Body of pancreas (tissue), 4 donors: Measurements from ENCODE around the gene GSTO2. TPM values are rescaled to one million over a fixed set of nuclear protein-coding genes. Genes with fewer than 3 reads are reported as not detected.

Experiments
- ATAC-seq: fragments of 150-250 bp; one replicate; pipeline ENCODE4 v1.9.1; 2016
- DNase-seq, 4 donors: peaks; one replicate each; pipeline ENCODE4 v3.0.0-alpha.2; 2019
- H3K27ac ChIP-seq, 4 donors: fragments of 200-600 bp; sonication (generic); 1 replicate in 3 of 4; 2 replicates in 1 of 4; pipeline versions ENCODE4 v1.5.1 to v1.6.1; 2016 to 2019; ENCODE audit warnings: mild to moderate bottlenecking in 1 of 4, mixed read lengths in 1 of 4, moderate library complexity in 1 of 4
- H3K27me3 ChIP-seq, 2 donors: fragments of 200-600 bp; sonication (generic); one replicate each; pipeline ENCODE4 v1.6.0; 2016; ENCODE audit warnings: mild to moderate bottlenecking in 1 of 2
- H3K36me3 ChIP-seq, 2 donors: fragments of 200-600 bp; sonication (generic); replicated peaks in 1 of 2; 2 replicates each; pipeline ENCODE4 v1.5.1; 2016; ENCODE audit warnings: low read depth in 2 of 2; ENCODE audit not compliant: insufficient read depth in 1 of 2
- H3K4me1 ChIP-seq: fragments of 200-600 bp; sonication (generic); one replicate; pipeline ENCODE4 v1.6.0; 2016
- H3K4me3 ChIP-seq, 2 donors: fragments of 200-600 bp; sonication (generic); 1 replicate in 1 of 2; 2 replicates in 1 of 2; pipeline ENCODE4 v1.5.1; 2016 to 2019
- H3K9me3 ChIP-seq, 3 donors: fragments of 200-600 bp; sonication (generic); 1 replicate in 2 of 3; 2 replicates in 1 of 3; pipeline ENCODE4 v1.5.1; 2016
- POLR2A ChIP-seq, 3 donors: fragments of 450-650 bp; IDR thresholded peaks; one replicate each; pipeline ENCODE4 v1.6.1; 2016; ENCODE audit warnings: antibody characterized with exemption in 3 of 3, mild to moderate bottlenecking in 2 of 3
- WGBS, 2 donors: methylation state at CpG; one replicate each; pipeline ENCODE4 v1.1.5; 2017; 5-methylcytosine and 5-hydroxymethylcytosine counted together
- intact Hi-C: fragments of 100-400 bp; cut with DNase I; formaldehyde crosslinking; loops from one replicate; pipeline ENCODE4 v1.15.1; 2023
- total RNA-seq, 2 donors: library from RNA; depleted of rRNA; stranded (reverse); fragments of >200 nt; gene quantifications; one replicate each; pipeline ENCODE4 v1.1.0, GENCODE V29; 2016
- TF ChIP-seq, protein P1 (sequence below), 7 experiments: fragments of 450-650 bp in 4 of 7; fragments of 200-600 bp in 3 of 7; sonication (generic) in 3 of 7; IDR thresholded peaks; one replicate each; pipeline ENCODE4 v1.5.1; 2016 to 2019; ENCODE audit warnings: antibody characterized with exemption in 7 of 7

GSTO2 gene
- total RNA-seq, 2 donors from 2014 or later = 9.6 to 26.5 TPM

DNA sequence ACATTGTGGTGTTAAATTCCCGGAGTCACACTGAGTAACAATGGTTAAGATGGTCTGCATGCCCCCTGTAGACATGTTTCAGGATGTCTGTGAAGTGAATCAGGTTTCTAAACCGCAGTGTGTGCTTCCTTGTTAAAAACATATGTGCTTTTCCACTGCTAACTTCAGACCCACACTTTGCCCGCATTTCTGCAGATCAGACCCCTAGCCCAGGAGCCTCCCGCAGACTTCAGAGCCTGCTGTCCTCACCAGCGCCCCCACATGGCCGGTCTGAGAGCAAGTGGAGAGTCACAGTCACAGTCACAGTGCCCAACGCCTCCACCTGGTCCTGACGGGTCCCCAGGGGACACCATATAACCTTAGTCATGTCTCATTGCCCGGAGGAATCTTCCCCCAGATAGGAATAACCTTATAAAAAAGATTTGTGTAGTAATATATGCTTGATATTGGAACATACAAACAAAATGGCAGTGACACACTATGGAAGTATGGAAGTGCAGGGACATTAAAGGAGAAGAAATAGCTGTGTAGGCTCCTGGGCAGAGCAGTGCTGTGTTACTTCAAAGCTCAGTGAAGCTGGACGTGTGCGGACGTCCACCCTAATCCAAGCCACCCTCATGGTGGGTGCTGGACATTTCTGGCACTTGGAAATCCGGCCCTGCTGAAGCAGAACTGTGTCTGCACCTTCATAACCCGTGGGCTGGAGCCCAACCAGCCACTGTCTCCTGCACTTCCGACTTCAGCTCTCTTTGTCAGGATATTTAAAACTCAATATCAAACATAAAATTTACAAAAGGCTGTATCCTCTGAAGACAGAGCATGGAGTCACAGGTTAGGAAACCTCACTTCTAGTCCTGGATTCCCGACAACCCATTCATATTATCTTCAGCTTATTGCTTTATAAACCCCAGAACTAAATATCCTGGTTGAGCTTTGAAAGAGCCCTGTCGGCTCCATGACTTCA is 29.0 kb downstream of the GSTO2 start:
- intact Hi-C loops = no loop called here
- no peak overlapping the region for H3K4me3 ChIP-seq
- no peaks in the 10 kb centered on the region for H3K36me3 ChIP-seq
- no peaks in the 10 kb centered on the region for H3K9me3 ChIP-seq
- no peaks in the 10 kb centered on the region for H3K27me3 ChIP-seq
- TF ChIP-seq POLR2A (IDR thresholded peaks at IDR 0.05) = no peak
- TF ChIP-seq, protein P1, sequence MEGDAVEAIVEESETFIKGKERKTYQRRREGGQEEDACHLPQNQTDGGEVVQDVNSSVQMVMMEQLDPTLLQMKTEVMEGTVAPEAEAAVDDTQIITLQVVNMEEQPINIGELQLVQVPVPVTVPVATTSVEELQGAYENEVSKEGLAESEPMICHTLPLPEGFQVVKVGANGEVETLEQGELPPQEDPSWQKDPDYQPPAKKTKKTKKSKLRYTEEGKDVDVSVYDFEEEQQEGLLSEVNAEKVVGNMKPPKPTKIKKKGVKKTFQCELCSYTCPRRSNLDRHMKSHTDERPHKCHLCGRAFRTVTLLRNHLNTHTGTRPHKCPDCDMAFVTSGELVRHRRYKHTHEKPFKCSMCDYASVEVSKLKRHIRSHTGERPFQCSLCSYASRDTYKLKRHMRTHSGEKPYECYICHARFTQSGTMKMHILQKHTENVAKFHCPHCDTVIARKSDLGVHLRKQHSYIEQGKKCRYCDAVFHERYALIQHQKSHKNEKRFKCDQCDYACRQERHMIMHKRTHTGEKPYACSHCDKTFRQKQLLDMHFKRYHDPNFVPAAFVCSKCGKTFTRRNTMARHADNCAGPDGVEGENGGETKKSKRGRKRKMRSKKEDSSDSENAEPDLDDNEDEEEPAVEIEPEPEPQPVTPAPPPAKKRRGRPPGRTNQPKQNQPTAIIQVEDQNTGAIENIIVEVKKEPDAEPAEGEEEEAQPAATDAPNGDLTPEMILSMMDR (IDR thresholded peaks at IDR 0.05) = peak in 2 of 7 experiments; percentile 18 to 22
- 66 to 68% methylated on average over 17 of the region's 17 CpGs for WGBS, 2 donors
- peaks cover 9% of the 10 kb centered on the region for H3K4me1 ChIP-seq
- no peak overlapping the region for H3K27ac ChIP-seq
- DNase-seq (no peak), ATAC-seq (no peak)

DNA sequence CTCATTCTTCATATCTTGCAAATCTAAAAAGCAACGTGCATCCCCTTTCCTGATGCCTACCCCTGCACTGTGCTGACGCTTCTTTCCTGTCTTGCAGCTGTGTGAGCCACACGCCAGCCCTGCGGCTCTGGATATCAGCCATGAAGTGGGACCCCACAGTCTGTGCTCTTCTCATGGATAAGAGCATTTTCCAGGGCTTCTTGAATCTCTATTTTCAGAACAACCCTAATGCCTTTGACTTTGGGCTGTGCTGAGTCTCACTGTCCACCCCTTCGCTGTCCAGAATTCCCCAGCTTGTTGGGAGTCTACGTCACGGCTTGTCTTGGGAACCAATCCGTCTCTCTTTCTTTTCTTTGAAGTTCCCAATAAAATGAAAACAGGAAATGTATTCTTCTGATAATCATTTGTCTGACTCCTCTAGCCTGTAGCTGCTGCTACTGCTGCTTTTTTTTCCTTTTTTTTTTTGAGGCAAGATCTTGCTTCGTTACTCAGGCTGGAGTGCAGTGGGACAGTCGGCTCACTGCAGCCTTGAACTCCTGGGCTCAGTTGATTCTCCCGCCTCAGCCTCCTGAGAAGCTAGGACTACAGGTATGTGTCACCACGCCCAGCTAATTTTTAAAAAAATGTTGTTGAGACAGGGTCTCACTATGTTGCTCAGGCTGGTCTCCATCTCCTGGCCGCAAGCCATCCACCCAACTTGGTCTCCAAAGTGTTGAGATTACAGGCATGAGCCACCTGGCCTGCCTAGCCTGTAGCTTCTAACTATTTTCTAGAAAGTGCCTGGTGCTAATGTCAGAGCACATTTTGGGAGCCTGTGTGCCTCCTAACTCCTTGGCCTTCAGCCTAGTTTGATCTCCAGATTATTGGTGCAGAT is 30.3 kb downstream of the GSTO2 start:
- intact Hi-C loops = no loop called here
- Histone ChIP-seq H3K27me3 (no peaks in the 10 kb centered on the region), H3K9me3 (no peaks in the 10 kb centered on the region), H3K4me3 (no peak overlapping the region), H3K27ac (peak overlapping the region in 2 of 4 donors; percentile 33 to 54), H3K36me3 (no peaks in the 10 kb centered on the region), H3K4me1 (peaks cover 9% of the 10 kb centered on the region)
- TF ChIP-seq, protein P1 (IDR thresholded peaks at IDR 0.05) = no peak
- TF ChIP-seq POLR2A (IDR thresholded peaks at IDR 0.05) = no peak
- DNase-seq (no peak), ATAC-seq (no peak)
- 76% methylated on average over 12 to 13 of the region's 13 CpGs for WGBS, 2 donors

DNA sequence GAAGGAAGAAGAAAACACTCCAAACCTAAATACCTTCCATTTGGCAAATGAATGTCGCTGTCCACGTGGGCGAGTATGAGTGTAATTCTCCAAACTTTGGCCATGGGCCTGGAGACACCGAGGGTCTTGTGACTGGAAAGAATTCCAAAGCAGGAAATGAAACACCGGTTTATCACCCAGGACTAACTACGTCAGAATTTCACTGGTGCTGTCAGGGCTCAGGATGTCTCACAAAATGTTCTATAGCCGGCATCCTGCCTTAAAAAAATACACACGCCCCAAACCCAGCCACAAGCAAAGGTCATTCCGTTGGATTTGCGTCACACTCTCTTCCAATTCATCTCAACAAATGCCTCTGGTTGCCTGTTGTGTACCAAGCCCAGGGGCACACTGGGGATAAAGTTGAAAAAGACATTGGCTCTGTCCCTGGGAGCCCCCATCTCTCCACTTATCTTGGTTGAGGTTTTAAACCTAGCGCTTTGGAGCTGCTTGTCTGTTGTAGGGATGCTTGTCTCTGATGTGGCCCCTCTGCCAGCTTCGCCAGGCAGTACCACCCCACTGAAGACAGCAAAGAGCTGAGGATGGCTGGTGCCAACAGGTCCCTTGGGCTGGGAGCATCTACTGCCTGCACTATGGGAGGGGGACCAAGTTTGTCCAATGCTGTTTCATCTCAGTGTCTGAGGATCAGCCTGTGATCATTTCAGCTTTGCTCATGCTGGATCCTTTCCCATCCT is 31.2 kb downstream of the GSTO2 start:
- ATAC-seq (peak; percentile 30), DNase-seq (peak in 1 of 4 donors; percentile 25)
- WGBS, 2 donors = 84 to 85% methylated on average over 10 to 12 of the region's 12 CpGs
- TF ChIP-seq POLR2A (IDR thresholded peaks at IDR 0.05) = no peak
- TF ChIP-seq, protein P1 (IDR thresholded peaks at IDR 0.05) = no peak
- H3K36me3 ChIP-seq = no peaks in the 10 kb centered on the region
- intact Hi-C loops = no loop called here
- H3K9me3 ChIP-seq = no peaks in the 10 kb centered on the region
- H3K4me1 ChIP-seq = peaks cover 9% of the 10 kb centered on the region
- peak overlapping the region in 3 of 4 donors; percentile 26 to 54 (median 33) for H3K27ac ChIP-seq
- H3K4me3 ChIP-seq = no peak overlapping the region
- H3K27me3 ChIP-seq = no peaks in the 10 kb centered on the region

DNA sequence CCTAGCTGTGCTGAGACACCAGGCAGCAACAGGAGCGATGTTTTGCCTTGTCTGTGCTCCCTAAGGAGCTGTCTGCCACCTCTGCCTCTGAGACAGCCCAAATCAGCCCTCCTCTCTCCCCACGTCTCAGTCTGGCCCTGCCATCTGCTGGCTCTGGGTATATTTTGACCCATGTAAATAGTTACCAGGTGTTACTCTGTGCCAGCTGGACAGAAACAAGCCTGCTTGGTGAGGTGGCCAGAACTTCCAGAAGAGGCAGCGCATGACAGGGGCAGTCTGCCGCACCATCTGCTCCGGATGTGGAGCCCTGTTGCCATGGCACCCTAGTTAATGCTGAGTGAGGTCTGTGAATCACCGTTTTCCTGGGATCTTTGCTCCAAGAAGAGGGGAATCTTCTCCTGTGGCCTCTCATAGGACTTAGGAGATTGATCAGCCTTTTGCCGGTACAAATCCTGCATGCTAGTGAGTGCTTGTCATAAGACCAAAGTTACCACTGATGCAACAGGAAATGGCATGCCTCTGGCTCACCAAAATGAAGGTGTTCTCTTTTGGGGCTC is 31.8 kb downstream of the GSTO2 start:
- TF ChIP-seq, protein P1 (IDR thresholded peaks at IDR 0.05) = peak in 4 of 7 experiments; percentile 21 to 30 (median 24)
- TF ChIP-seq POLR2A (IDR thresholded peaks at IDR 0.05) = no peak
- 28 to 51% methylated on average over 3 to 7 of the region's 7 CpGs for WGBS, 2 donors
- peak; percentile 75 for ATAC-seq
- Histone ChIP-seq H3K4me3 (no peak overlapping the region), H3K4me1 (peaks cover 16% of the 10 kb centered on the region), H3K36me3 (no peaks in the 10 kb centered on the region), H3K27ac (peak overlapping the region in 3 of 4 donors; percentile 26 to 45 (median 33)), H3K27me3 (no peaks in the 10 kb centered on the region), H3K9me3 (no peaks in the 10 kb centered on the region)
- intact Hi-C loops = no loop called here
- DNase-seq = peak; percentile 60 to 86 (median 78)
